Ovary (tissue), 3 donors: ENCODE data around the gene IRS1.

Experiments used
- CTCF ChIP-seq, 3 donors: fragments of 450-650 bp in 2 of 3; fragments of 200-600 bp in 1 of 3; IDR thresholded peaks; one replicate each; pipeline versions ENCODE4 v1.5.1 to v1.8.0; 2016 to 2022; ENCODE audit warnings: antibody characterized with exemption in 3 of 3, mild to moderate bottlenecking in 1 of 3
- EP300 ChIP-seq: sonication (generic); formaldehyde crosslinking; IDR thresholded peaks from one replicate; pipeline ENCODE4 v1.6.1; 2017; ENCODE audit warnings: antibody characterized with exemption
- POLR2A ChIP-seq: fragments of 450-650 bp; IDR thresholded peaks from one replicate; pipeline ENCODE4 v1.6.1; 2017; ENCODE audit warnings: antibody characterized with exemption, mild to moderate bottlenecking, moderate library complexity
- donor health status: DM: no; HTN: no; CAD: no.

GRCh38 chr2:226796840-226797288 is 2.8 kb downstream of the IRS1 start:
- peak; percentile 53 to 73 (median 67) for TF ChIP-seq CTCF (IDR thresholded peaks at IDR 0.05)
- TF ChIP-seq POLR2A, result no peak
- TF ChIP-seq EP300, result no peak
